Suppressor macrophage treated with lipopolysaccharide for 1 hour (primary cell): ENCODE results near the gene CACNA2D3.
A peak's percentile ranks its signal among the peaks of the same experiment; 100 is the strongest.

Source experiments
- DNase-seq, 3 donors: peaks; one replicate each; pipeline ENCODE4 v3.0.0-alpha.2; 2020 to 2022

CACNA2D3 gene

DNA sequence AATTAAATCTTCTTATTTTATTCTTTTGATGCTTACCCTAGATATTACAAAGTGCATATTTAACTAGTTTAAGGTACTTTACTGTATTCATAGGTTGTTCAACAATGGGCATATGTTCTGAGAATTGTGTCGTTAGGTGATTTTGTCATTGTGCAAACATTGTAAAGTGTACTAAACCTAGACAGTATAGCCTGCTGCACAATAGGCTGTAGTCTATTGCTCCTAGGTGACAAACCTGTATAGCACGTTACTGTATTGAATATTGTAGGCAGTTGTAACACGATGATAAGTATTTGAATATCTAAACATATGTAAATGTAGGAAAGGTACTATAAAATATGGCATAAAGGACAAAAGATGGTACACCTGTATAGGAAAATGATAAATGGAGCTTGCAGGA lies 100.7 kb downstream of the CACNA2D3 start:
- DNase-seq = no peak

DNA sequence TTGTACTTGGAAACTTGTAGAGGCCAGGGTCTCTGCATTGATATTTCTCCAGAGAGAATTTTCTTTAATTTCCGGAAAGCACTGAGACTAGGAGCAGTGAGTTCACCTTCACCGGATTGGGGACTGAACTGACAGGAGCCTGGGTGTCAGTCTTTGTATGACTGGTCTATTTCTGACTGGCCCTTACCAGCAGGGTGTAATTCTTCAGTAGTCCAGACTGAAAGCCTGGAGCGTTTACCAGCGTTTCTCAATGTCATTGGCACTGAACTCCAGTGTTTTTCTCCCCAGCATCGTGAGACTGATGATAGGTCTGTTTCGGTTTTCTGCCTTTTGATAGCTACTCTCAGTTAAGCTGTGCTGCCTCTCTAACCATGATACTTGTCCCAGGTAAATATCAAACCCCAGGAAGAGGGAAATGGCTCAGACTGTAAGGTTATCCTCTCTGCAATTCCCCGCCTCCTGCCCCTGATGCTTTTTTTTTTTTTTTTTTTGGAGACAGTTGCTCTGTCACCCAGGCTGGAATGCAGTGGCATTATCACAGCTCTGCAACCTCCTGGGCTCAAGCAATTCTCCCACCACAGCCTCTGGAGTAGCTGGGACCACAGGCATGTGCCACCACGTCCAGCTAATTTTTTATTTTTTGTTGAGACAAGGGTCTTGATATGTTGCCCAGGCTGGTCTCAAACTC lies 103.6 kb downstream of the CACNA2D3 start:
- no peak for DNase-seq

DNA sequence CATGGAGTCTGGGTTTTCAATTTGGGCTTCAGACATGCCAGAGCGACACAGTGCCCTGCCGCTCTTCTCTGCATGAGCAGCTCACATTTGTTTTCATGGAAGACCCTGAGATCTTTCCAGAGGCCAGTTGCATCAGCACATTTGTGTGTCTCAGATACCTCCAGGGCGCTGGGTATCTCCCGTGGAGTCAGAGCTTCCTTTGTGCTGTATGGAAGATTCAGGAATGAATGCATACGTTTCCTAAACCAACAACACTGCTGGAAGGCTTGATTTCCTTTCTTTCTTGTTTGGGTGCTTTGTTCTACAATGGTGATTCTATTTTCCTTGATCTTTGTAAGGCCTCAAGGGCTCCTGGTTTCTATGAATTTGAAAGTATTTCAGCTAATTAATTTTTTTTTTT lies 106.5 kb downstream of the CACNA2D3 start:
- no peak for DNase-seq

DNA sequence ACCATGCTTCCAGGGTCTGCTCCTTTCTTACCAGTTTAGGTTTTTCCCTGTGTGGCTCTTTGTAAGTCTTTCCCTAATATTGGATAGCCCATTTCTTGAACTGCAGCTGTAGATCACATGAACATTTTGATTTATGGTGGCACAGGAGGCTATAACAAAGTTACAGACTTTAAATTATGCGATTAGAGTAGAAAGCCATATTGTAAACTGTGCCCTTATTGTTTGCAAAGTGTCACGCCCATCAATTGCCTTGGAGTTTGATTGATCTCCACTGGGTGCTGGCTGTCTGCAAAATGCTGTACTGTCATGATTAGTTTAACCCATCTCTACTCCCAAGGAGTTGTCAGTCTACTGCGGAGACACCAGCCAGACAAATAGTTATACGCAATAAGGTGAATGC lies 110.3 kb downstream of the CACNA2D3 start:
- no peak for DNase-seq

DNA sequence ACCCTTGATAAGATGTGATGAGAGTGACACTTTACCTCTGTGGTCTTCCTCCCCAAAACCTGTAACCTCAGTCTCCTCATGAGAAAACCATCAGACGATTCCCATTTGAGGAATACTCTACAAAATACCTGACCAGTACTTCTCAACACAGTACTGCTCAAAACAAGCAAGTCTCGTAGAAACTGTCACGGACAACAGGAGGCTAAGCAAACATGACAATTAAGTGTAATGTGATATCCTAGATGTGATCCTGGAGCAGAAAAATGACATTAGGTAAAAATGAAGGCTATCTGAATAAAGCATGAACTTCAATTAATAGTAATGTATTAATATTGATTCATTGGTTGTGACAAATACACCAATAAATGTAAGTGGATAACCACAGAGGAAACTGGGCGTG lies 113.6 kb downstream of the CACNA2D3 start:
- DNase-seq = no peak

DNA sequence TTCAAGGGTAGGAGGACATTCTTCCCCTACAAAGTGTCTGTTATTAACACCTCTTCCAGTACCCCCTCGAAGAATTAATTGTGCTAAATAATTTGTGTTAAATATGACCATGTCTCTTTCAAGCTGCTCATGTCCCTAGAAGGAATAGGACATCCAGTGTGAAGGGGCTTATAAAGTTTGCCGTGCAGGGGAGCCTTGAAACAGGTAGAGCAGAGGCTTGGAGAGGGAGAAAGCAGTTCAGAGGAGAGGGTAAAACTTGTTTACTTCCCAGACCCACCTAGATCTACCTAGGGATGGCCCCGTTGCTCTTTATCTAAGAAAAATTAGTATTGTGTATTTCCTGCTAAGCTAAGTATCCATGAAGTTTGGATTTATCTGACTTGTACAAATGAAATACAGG lies 114.8 kb downstream of the CACNA2D3 start:
- DNase-seq = no peak

DNA sequence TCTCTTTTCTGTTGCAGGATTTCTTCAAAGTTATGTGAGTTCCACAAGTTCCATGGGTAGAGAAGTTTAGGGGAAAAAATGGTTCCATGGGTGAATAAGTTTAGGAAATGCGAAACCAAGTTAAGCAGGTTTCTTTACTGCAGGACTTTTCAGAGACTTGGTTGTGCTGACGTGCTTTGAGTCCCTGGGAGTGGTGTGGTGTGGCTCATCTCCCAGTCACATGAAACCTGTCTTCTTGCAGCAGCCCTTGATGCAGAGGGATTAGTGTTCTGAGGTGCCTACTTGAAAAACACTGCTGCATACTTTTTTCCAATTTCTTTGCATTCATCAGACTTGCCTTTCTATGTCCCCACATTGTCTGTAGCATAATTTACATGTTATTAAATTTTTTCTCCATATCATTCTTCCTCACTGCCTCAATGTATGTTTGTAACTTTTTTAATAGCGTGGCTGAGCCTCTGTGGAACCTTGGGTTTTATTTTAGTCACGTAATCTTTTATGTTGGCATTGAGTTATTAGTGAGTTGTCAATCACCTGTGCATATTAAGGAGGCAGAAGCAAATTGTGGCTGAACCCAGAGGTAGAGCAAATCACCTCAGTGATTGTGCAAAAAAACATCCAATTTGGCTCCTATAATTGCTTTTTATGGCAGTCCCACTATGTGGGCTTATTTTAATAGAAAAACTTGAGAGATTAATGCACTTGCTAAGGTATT lies 115.6 kb downstream of the CACNA2D3 start:
- no peak for DNase-seq

DNA sequence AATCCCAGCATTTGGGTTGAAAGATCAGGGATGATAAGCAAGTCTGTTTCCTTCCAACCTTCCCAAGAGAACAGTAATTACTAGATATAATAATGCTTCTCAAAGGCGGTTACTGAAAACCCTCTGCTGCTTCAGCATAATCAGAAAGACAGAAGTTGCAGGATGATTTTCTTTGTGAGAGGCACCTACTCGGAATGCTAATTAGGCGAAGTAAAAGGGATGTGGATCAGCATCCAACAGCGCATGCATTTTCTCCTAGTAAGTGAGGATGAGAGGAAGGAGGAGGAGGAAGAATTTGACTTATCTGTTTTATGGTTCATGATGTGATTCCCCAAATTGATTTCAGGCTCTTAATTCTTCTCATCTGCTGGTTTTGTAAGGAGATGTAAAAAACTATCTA lies 118.0 kb downstream of the CACNA2D3 start:
- no peak for DNase-seq

DNA sequence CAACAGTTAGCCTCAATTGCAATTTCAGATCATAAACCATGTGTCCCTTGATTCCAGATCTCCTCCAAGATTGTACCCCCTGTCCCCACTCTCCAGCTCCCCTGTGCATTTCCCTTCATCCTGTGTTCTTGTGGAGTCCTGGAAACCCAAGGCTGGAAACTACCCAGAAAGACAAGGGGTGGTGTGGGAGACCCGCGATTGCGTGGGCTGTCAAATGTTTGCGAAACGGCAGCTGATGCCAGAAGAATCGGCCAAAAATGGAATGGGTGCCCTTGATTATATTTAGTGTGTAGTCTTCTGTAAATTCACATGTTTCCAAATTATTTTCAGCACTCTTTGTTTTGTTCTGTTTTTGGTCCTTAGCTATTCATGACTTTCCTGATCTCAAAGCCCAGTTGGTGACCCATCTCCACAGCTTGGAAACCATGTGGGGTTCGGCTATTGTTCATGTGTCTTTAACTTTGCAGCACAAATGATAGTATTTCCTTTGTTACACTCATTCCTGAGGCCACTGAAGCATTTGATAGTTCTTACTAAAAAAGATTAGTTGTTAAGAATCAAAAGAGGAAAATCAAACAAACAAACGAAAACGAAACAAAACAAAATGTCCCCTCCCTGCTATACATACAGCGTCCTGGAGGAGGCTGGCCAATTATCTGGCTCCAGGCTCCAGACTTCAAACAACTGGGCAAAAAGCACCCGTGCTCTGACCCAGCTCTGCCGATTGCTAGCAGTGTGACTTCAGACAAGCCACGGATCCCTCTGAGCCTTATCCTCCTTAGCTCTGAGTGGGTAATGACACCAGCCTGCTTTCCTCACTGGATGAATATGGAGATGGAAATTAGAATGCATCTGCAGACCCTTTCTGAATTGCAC lies 120.9 kb downstream of the CACNA2D3 start:
- no peak for DNase-seq

DNA sequence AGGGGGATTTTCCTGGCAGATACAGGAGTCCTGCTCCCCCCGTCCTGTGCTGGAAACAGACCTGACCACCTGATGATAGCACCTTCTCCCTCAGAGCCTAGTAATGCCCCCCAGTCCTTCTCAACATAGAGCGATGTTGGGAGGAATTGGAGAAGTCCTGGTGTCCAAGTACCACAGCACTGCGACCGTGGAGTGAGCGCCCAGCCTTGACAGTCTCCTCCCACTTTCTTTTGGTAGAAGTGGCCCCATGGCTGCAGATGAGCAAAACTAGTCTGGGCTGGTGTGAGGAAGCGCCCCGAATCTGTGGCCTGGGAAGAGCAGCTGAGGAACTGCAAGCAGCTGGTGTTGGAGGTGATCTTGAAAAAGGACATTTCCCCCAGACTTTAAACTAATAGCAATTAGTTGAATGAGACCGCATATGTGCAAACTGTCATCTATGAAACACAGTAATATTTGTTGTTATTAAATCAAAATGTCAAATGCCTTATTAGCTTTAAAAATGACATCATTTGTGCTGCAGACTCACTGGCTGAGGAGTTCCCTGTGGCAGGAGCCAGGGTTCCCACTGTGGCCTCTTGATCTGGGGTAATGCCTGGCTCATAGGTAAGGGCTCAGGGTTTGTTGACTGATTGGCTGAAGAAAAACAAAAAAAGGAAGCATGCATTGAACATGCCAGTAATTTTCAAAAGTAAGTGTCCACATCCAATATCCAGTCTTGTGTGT lies 121.8 kb downstream of the CACNA2D3 start:
- no peak for DNase-seq

DNA sequence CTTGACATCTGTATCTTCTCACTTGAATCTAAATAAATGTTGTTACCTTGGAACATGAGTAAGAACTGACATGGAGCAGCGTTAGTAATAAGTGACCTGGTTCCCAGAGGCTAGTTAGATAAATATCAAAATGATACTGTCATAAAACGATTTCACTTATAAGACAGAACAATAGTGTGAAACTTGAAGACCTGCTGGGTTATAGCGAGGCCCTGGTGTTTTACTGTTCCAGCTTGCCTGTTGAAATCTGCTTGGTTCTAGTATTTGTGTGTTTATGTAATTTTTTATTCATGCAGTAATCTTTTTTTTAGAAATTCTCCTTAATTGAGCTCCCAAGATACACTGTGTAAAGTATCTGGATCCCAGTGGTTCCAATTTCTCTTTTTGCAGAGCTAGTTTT lies 129.4 kb downstream of the CACNA2D3 start:
- no peak for DNase-seq

DNA sequence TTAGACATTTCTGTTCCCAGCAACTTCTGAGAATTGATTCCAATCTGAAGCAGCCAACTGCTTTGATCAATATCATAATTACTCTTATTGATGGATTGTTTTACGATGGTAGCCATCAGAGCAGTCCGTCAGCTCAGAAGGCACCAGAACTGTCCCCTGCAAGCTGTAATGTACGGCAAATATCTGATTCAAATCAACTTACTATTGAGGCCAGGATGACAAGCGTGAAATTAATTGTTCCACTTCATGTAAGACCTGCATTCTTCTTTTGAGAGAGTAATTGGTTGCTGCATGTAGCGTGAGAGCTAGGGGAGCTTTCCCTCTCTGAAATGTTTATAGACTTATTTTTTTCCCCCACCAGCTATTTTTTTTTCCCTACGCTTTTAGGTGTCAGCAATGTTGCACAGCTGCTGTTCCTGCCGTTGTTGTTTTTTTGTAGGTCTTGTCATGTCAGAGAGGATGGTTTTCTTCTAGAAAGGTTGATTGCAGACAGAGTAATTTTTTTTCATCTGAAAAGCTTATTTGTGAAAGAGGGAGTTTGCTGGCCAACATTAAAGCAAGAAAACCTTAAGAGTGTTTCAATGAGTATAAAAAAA lies 134.9 kb downstream of the CACNA2D3 start:
- no peak for DNase-seq

DNA sequence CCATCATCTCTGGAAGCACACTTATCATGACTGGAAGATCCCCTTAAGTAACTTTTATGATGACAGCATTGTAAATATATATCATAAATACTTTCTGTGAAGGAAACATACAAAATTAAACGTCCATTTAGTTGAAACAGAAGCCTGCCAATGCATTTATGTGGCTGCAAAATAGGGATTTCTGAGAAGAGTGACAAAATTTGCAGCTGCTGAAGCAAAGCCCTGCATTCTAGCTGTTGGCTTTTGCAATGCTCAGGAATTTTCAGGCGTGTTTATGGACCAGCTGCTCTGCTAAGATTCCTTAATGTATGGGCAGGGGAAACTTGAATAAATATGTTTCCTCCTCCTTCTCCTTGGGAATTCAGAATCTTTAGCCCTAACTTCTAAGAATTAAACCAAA lies 137.3 kb downstream of the CACNA2D3 start:
- no peak for DNase-seq

DNA sequence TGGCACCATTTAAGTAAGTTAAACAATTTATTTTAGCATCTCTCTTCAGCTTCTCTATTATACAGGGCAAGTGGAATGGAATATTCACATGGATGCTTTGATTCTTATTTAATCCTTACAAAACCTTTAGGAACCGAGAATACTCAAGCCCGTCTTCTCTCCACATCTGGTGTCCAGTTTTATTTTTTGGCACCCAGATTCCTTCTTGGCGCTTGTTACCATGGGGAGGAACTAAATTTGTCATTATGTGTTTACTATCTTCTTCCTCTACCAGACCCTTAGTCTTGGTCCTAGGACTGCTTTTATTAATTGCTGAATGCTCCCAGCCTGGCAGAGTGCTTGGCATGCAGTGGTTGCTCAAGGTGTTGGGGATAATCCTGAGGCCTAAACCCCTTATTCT lies 138.8 kb downstream of the CACNA2D3 start:
- DNase-seq = no peak

DNA sequence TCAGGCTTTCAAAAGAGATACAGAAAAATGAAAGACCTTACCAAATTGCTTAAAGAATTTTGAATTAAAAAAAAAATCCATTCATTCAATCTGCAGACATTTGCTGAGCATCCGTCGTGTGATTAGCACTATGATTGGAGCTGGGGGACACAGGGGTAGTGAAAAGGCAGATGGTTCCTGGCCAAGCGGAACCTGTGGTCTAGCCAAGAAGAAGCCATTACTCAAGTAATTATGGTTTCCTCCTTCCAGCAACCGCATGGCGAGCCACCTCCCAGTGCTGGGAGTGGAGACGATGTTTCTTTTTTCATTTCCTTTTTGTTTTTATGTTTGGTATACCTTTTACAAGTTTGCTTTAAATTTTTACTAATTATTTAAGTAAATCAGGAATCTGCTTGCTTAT lies 140.2 kb downstream of the CACNA2D3 start:
- DNase-seq = peak in 1 of 3 donors; percentile 17

DNA sequence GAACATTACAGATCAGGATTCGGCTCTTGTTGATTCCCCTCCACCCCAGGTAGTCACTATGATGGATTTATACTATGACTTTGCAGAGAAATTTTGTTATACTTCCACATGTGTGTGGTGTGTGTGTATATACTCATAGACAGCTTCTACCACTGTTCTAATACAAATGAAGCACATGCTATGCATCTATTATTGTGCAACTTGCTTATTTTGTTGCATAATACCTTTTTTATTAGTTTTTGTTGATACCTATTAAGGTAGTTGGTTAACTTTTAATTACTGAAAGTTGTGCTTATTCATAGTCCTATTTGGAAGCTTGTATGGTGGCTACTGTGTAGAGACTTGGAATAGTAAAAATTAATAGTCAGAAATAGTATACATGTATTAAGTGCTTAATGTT lies 140.6 kb downstream of the CACNA2D3 start:
- no peak for DNase-seq

DNA sequence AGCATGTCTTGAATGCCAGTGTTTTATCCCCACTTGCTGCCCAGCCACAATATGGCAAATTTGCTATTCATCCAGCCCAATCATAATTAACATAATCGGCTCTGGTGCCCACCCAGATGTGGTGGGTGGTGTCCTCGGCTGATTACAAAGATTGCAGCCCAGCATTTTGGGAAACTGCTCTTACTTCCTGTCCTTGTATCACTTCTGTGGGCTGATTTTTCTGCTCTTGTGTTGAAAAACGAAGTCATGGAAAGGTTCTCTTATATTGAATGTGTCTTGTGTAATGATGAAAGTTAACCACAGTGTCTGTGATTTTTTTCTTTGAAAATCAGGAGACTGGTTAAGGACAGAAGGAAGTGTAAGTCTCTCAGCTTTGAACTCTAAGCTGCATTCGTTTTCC lies 141.7 kb downstream of the CACNA2D3 start:
- DNase-seq = no peak

DNA sequence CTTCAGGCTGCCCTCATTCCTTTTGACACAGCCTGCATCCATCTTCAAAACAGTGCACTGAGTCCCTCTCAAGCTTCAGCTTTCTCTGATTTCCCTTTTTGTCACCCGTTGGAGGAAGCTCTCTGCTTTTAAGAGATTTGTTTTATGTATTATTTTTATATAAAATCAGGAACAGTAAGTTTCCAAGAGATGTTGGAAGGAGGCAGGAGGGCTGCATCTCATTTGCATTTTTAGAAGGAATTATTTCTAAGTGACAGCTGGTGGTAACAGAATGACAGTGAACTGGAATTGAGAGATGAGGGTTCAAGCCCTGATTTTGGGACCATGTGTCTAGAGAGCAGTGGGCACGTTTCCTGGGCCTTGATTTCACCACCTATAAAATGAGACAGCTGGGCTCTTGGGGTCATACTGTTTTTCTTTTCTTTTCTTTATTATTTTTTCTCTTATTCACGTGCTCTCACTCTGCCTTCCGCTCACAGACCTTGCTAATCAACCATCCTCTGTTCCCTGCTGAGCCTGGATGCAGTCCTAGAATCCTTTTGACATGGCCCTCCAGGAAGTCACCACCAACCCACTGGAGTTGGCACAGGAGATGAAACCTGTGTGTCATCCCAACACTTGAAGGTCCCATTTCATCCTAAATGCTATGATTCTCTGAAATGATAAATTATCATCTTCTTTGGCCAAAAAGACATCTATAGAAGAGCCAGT lies 148.6 kb downstream of the CACNA2D3 start:
- DNase-seq = no peak

DNA sequence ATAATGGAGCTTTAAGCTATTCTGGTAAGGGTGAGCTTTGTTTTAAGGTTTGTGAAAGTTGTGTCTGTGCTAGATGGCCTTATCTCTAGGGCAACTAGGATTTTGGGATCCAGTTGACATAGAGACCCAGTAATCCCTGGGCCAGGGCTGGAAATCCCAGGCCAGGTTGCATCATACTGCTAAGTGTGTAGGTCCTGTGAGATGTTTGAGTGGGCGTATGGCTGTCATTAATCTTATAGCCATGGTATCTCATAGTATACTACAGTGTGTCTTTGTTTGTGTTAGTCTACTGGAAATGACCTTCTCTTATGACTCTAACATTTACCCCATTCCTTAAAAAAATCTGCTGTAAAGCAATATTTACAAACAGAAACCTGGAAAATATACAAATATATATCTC lies 151.4 kb downstream of the CACNA2D3 start:
- DNase-seq = no peak

DNA sequence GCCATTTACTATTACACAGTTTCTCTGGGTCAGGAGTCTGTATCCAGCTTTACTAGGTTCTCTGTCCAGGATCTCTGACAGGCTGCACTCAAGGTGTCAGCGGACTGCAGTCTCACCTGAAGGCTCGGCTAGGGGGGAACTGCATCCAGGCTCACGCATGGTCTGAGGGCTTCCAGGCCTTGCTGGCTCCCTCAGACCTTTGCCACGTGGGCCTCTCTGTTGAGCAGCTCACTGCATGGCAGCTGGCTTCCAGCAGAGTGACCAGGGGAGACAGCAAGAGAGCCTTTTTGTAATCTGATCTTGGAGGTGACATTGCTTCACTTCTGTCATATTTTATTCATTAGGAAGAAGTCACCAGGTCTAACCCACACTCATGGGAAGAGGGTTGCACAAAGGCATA lies 152.3 kb downstream of the CACNA2D3 start:
- no peak for DNase-seq

DNA sequence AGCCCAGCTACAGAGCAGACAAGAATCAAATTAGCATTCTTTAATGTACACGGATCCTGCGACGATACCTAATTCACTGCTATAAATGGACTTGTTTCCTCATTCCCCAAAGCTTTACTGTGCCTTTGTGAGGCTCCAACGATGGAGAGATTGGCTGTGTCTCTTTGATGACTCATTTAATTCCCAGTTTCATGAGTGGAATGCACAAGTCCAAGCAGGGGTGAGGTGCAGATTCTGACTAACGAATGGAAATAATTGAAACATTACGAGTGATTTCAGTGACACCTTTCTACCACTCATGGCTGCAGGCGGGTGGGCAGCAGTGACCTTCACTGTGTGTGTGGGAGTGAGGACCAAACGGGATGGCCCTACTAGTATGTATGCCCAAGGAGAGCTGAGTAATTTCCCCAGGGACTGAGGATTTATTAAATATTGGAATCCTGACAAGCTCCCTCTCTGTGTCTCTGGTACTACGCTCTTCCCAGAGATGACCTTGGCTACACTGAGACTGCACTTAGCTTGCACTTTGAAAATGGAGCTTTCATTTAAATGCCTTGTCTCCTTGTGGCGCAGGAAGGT lies 156.7 kb downstream of the CACNA2D3 start:
- DNase-seq = no peak

DNA sequence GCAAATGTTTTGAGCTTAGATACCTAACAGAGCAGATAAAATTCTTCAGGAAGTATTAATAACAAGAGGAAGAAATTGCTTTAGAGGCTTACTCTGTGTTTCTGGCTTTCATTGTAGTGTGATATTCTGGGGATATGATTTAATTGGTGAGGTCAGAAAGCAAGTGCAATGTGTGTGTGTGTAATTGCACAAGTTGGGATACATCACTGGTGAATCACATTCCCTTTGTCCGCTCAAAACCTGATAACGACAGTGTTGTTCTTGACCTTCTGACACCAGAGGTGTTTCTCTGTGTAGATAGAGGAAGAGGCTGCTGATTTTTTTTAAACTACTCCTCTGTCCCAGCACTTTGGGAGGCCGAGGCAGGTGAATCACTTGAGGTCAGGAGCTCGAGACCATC lies 161.1 kb downstream of the CACNA2D3 start:
- DNase-seq = no peak
